HG03342 (cell line): ENCODE results near the gene TRMT11.
A peak's percentile ranks its signal among the peaks of the same experiment; 100 is the strongest.

Experiments used
- ATAC-seq: cut with Tn5 transposase; IDR thresholded peaks from one replicate; pipeline ENCODE4 v1.9.1; 2021; ENCODE audit warnings: mild to moderate bottlenecking, moderate library complexity; ENCODE audit not compliant: unreplicated experiment

TRMT11 gene

DNA sequence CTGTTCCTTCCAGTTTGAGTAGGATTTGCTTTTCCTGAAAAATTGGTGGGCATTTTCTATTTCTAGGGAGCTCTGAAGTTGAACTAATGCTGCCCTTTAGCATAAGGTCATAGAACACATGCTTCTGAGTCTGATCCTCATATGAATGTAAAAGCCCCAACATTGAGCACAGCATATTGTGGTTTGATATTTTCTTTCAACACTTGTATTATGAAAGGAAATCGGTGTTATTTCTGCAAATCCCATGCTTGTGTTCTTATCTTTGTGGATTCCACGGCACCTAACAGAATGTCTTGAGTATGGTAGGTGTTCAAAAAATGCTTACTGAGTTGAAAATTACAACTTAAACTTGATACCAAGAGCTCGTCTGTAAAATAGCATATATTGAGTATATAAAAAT, 85.8 kb downstream of the TRMT11 start:
- no peak for ATAC-seq

DNA sequence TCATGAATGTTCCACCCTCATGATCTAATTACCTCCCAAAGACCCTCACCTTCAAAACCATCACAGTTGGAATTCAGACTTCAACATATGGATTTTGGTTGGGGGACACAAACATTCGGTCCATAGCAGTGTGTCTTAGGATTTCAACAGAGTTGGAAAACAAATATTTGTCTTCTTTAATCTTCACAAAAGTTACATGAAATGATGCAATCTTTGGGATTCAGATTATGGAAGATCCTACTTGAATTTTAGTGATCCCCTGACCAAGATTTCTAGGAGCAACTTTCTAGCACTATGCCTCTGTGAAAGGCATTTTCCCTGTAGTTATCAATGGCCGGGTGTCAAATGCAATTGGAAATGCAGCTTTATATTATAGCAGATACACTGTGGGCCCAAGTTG, 86.5 kb downstream of the TRMT11 start:
- ATAC-seq: no peak

DNA sequence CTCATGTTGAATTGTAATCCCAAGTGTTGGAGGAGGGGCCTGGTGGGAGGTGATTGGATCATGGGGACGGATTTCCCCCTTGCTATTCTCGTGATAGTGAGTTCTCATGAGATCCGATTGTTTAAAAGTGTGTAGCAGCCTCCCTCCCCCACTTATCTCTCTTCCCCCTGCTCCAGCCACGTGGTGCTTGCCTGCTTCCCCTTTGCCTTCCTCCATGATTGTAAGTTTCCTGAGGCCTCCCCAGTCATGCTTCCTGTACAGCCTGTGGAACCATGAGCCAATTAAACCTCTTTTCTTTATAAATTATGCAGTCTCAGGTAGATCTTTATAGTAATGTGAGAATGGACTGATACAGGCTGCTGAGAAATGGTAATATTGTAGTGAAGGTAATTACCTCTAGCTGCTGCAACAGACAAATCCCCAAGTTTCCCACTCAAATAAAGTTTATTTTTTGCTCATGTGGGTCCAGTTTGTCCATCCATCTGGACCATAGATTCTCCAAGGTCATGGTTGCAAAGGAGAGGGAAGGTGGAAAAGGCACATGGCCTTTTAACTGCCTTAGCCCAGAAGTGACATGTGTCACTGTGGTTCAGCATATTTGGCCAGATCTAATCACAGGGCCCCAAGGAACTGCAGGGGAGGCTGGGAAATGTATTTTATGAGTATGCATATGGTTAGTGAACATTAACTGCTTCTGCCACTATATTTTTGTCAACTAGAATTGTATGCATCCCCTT, 89.2 kb downstream of the TRMT11 start:
- no peak for ATAC-seq

DNA sequence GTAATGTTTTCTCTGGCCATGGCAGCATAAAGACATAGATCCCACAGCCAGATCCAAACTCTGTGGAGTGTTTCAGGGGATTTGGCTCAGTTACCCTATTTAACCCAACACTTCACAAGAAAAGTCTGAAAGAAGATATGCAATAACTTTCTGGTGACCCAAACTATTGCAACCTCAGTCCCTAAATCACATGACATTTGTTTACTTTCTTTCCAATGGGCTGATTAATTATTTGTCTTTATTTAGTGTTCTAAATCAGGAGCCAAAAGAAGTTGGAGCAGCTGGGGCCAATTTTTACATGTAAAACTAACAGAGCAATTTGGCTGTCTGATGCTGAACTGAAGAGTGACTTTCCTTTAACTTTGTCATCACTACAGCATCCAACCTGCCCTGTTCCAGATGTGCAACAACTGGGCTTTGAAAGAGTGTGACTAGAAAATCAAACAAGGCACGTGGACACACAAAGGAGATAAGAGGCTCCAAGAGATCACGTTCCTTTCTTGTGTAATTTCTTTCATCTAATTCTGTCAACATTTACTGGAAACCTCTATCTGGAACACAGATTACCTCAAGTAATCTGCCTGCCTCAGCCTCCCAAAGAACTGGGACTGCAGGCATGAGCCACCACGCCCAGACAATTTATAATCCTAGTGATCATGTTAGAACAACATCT, 90.8 kb downstream of the TRMT11 start:
- ATAC-seq: no peak

DNA sequence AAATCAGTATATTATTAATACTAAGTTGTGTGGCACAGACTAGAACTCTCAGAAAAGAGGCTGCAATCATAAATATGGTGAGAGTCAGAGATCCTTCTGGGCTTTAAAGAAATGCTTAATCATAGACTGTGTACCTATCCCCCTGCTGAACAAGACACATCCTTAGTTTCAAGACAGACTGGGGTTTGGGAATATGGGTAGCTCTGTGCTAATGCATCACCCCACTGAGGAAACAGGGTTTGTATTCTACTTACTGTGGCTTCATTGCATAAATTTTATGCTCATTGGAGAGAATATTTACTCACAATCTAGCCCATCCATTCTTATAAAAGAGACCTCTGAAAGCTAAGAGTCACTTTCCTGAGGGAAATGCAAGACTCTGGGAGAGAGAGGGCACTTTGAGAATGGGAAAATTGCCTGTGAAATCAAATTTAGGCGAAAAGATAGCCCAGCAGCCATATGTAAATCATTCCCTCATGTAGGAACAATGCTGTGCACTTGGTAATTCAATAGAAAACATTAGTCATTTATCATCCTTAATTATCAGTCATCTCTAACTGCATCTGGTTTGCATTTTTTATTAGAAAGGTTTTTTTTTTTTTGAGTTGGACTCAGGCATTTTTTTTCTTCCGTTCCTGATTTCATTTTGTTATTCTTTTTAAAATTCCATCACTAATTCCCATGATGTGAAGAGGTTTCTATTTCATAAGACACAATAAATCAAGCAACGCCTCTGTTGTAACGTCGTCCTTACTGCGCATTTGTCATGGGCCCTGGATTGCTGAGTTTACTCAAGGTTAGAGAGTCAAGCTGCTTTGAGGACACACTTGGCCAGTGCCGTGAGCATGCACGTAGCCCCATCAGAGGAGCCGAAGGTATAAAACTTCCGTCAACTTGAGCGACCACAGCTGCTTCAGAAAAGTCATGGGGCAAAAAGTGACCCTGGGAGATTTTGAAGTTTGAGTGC, 91.8 kb downstream of the TRMT11 start:
- ATAC-seq: no peak

DNA sequence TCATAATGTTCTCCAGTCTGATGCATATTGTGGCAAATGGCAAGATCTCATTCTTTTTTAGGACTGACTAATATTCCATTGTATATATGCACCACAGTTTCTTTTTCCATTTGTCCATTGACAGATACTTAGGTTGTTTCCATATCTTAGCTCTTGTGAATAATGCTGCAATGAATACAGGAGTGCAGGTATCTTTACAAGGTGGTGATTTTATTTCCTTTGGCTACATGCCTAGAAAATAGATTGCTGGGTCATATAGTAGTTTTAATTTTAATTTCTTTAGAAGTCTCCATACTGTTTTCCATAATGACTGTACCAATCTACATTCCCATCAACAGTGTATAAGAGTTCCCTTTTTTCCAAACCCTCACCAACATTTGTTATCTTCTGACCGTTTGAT, 97.5 kb downstream of the TRMT11 start:
- no peak for ATAC-seq

DNA sequence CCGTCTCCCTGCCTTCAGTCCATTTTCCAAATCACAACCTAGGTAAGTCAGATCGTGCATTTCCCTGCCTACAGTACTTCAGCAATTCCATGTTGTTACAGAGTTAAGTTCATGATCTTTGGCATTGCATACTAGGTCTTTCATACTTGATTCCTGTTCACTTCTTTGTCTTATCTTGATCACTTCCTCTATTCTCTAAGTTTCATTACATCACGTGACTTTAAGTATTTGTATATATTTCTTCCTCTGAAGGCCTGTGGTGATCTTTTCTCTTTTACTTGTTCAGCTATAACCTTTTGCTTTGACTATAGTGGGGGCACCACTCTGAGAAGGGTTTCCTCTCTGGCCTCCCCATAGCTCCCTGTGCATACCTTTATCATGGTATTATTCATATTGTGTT, 100.2 kb downstream of the TRMT11 start:
- peak; percentile 89 for ATAC-seq
